IPS-NIHi11 (cell line): ENCODE measurements around the gene ARF6.
"Not testable (repeated sequence)": the region's sequence is repeated elsewhere in the genome, so short reads cannot be mapped to it uniquely, and the experiment has no call there.

Experiments used
- DNase-seq: peaks from one replicate; pipeline ENCODE4 v3.0.0; 2012; ENCODE audit warnings: mixed read lengths, low spot score

The ARF6 gene

DNA sequence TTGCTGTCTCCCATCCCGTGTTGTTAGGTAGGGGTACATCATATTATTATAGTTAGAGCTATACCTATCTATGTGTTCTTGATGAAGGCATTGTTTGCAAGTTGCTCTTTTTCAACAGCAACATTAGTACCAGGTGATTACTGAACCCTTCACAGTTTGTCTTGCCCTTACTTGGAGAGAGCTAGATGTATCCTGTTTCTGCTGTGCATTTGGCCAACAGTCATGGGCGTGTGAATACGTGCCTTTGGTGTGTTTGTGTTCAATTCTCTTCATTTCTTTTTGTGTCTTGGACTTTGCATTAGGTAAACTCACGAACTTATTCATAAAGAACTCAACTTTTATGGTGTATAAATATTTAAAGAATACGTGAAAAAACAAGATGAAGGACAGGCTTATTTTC, 14.3 kb downstream of the ARF6 start:
- DNase-seq = no peak

DNA sequence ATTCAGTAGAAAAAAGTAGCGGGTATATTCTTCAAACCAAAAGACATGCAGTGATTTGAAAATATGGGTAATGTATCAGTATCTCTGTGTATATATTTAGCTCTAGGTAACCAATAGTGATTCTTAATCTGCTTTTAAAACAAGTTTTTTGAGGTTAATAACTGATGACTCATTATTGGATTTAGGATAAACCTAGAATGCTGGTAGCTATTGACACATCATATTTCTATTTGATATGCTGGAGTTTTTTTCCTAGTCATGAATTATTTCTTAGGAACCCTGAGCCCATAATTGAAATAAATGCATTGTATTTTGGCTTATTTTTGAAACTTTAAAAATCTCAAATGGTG, 15.5 kb downstream of the ARF6 start:
- DNase-seq = no peak

- DNase-seq = no peak
Measured at GRCh38 chr14:49909016-49909415, 16.1 kb downstream of the ARF6 start.

GRCh38 chr14:49915085-49915484, 22.2 kb downstream of the ARF6 start:
- no peak for DNase-seq

DNA sequence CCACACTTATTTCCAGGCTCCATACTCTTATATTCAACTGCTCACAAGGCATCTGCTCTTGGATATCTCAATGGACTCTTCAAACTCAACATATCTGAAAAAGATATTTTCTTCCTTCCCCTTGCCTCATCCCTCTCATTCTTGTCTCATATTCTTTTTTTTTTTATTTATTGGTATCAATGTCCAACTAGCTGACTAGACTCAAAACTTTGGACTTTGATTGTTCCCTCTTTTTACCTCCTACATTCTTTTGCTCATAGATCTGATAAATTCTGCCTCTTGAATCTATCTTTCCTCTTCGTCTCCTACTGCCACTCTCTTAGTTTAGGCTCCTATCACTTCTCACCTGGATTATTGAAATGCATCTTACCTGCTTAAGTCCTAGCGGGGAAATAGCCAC, 25.8 kb downstream of the ARF6 start:
- DNase-seq = no peak

GRCh38 chr14:49919825-49920659, 27.2 kb downstream of the ARF6 start:
- no peak for DNase-seq

DNA sequence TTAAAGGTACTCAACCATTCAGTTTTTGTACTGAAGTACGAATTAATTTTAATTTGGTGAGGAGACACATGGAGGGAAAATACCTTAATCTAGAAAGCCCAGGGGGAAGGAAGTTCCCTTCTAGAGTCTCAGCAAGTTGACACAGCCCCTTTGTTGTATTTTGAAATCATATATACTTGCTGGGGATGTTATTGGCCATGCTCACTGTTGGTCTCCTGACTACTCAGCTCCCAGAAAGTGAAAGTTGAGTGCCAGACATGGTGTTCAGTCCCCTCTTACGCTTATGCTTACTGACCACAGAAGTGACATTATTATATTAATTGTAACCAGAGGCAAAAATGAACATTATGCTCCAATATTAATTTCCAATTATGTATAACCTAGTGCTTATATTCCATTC, 28.1 kb downstream of the ARF6 start:
- no peak for DNase-seq

- no peak for DNase-seq
Measured at GRCh38 chr14:49921401-49921800, 28.5 kb downstream of the ARF6 start.

DNA sequence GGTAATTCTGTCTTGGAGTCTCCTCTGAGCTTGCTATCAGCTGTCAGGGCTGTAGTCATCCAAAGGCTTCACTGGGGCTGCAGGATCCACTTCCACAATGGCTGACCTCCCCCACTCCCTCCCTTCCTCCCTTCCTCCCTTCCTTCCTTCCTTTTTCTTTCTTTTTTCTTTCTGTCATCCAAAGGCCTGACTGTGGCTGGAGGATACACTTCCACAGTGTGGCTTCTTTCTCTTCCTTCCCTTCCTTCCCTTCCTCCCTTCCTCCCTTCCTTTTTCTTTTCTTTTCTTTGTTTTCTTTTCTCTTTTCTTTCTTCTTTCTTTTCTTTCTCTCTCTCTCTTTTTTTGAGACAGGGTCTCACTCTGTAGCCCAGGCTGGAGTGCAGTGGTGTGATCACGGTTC, 30.6 kb downstream of the ARF6 start:
- no peak for DNase-seq

- no peak for DNase-seq
Measured at GRCh38 chr14:49923881-49924280, 31.0 kb downstream of the ARF6 start.

DNA sequence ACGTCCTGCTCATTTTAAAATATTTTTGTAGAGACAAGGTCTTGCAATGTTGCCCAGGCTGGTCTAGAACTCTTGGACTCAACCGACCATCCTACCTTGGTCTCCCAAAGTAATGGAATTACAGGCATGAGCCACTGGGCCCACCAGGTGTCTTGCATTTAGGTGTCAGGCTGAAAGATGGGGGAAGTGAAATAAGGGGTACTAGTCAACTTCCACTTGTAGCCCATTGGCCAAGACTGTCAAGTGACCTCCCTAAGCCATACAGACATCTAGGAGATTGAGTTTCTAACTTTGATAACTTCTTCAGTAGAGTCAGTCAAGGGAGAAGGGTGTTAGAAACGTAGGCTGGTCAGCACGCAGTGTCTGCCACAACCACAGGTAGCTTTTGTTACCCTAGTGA, 32.0 kb downstream of the ARF6 start:
- no peak for DNase-seq

GRCh38 chr14:49926803-49927202, 33.9 kb downstream of the ARF6 start:
- no peak for DNase-seq

- DNase-seq = no peak
Measured at GRCh38 chr14:49928015-49928414, 35.1 kb downstream of the ARF6 start.

GRCh38 chr14:49930720-49931119, 37.8 kb downstream of the ARF6 start:
- DNase-seq = no peak

DNA sequence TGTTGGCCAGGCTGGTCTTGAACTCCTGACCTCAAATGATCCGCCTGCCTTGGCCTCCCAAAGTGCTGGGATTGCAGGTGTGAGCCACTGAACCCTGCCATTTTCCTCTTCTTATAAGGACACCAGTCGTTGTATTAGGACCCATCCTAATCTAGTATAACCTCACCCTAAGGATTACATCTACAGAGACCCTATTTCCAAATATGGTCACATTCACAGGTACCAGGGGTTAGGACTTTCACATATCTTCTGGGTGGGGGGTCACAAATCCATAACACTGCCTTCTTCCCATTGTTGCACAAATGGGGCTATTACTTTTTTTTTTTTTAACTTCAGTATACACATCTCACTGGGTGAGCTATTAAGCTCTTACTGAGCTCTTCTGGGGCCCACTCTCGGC, 38.6 kb downstream of the ARF6 start:
- DNase-seq = no peak

DNA sequence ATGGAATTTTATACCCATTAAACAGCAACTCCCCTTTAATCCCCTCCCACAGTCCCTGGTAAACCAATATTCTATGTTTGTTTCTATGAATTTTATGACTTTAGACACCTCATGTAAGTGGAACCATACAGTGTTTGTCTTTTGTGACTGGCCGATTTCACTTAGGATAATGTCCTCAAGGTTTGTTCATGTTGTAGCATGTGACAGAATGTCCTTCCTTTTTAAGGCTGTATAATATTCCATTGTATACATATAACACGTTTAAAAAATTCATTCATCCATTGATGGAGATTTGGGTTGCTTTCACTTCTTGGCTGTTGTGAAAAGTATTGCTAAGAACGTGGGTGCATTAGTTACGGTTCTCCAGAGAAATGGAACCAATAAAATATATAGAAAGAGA, 40.2 kb downstream of the ARF6 start:
- no peak for DNase-seq

DNA sequence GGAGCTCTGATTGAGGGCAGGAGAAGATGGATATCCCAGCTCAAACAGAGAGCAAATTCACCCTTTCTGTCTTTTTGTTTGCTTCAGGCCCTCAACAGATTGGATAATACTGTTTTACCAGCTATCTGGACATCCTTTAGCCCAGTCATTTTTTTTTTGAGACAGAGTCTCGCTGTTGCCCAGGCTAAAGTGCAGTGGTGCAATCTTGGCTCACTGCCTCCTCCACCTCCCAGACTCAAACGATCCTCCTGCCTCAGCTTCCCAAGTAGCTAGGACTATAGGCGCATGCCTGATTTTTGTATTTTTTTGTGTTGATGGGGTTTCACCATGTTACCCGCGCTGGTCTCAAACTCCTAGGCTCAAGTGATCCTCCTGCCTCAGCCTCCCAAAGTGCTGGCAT, 40.8 kb downstream of the ARF6 start:
- no peak for DNase-seq

GRCh38 chr14:49934646-49935045, 41.8 kb downstream of the ARF6 start:
- no peak for DNase-seq

- no peak for DNase-seq
Measured at GRCh38 chr14:49935526-49935925, 42.6 kb downstream of the ARF6 start.

- not testable (repeated sequence) for DNase-seq
Measured at GRCh38 chr14:49936246-49936645, 43.4 kb downstream of the ARF6 start.

- not testable (repeated sequence) for DNase-seq
Measured at GRCh38 chr14:49936882-49937281, 44.0 kb downstream of the ARF6 start.

DNA sequence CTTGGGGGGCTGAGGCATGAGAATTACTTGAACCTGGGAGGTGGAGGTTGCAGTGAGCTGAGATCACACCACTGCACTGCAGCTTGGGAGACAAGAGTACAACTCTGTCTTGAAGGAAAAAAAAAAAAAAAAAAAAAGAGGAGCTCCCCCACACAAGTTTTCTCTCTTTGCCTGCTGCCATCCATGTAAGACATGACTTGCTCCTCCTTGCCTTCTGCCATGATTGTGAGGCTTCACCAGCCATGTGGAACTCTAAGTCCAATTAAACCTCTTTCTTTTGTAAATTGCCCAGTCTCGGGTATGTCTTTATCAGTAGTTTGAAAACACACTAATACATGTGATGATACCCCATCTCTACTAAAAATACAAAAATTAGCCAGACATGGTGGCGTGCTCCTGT, 46.3 kb downstream of the ARF6 start:
- not testable (repeated sequence) for DNase-seq

- no peak for DNase-seq
Measured at GRCh38 chr14:49939884-49940510, 47.1 kb downstream of the ARF6 start.
